ENCODE results near the gene CFD.
"Not testable (repeated sequence)": the region's sequence is repeated elsewhere in the genome, so short reads cannot be mapped to it uniquely, and the experiment has no call there.

CFD gene

DNA sequence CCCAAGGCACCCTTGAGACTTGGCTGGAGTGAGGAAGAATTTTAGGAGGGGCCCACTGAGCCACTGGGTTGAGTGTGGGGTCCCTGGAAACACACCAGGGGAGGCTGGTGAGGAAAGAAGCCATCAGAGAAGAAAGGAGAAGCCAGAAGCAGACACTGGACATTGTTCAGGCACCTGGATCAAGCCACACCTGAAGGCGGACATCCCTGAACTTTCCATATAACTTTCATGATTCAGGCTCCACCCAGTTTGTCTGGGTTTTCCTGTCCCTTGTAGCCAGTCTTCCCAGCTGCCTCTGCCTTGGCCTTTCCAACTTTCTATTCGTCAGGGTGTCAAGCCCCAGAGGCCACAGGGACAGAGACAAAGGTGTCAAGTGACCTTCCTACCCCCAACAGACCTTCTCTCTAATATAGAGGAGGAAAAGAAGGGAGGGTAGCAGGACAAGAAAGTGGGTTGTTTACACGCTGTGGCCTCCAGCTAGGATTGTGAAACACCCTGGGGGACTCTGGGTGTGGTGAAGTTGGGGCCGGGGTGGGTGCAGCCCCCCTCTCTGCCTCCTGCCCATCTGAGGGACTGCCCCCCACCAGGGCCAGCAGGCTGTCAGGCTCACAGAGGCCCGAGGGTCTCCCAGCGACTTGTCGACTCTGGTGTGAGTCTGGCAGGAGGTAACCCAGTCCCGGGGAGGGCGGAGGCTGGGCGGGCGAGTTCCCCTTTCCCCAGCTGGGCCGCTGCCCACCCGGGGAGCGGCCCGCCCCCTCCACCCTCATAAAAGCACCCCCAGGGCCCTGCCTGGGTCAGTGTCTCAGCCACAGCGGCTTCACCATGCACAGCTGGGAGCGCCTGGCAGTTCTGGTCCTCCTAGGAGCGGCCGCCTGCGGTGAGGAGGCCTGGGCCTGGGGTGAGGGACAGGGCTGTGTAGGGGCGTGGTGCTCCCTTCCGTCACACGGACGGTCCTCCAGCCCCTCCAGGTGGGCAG, at the start of gene CFD:
Gene CFD (plus strand): TSS at position 797 of the 976 bp plus-strand sequence. CDS start 26 bp downstream, at position 823.
- no peak for DNase-seq (ENCODE audit: low spot score)

GRCh38 chr19:810077-810855, 49.2 kb upstream of the CFD start:
- DNase-seq (ENCODE audit: low spot score): no peak

DNA sequence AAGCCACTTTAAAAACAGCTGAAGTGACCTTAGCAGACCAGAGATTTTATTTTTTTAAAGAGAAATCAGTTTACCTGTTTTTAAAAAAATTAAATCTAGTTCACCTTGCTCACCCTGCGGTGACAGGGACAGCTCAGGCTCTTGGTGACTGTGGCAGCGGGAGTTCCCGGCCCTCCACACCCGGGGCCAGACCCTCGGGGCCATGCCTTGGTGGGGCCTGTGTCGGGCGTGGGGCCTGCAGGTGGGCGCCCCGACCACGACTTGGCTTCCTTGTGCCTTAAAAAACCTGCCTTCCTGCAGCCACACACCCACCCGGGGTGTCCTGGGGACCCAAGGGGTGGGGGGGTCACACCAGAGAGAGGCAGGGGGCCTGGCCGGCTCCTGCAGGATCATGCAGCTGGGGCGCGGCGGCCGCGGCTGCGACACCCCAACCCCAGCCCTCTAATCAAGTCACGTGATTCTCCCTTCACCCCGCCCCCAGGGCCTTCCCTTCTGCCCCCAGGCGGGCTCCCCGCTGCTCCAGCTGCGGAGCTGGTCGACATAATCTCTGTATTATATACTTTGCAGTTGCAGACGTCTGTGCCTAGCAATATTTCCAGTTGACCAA, 48.5 kb upstream of the CFD start:
- DNase-seq (ENCODE audit: low spot score): no peak

DNA sequence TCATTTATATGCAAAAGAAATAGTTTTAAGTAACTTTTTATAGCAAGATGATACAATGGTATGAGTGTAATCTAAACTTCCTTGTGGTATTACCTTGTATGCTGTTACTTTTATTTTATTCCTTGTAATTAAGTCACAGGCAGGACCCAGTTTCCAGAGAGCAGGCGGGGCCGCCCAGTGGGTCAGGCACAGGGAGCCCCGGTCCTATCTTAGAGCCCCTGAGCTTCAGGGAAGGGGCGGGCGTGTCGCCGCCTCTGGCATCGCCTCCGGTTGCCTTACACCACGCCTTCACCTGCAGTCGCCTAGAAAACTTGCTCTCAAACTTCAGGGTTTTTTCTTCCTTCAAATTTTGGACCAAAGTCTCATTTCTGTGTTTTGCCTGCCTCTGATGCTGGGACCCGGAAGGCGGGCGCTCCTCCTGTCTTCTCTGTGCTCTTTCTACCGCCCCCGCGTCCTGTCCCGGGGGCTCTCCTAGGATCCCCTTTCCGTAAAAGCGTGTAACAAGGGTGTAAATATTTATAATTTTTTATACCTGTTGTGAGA, 47.9 kb upstream of the CFD start:
- no peak for DNase-seq (ENCODE audit: low spot score)

GRCh38 chr19:812049-812746, 47.3 kb upstream of the CFD start:
- no peak for DNase-seq (ENCODE audit: low spot score)

DNA sequence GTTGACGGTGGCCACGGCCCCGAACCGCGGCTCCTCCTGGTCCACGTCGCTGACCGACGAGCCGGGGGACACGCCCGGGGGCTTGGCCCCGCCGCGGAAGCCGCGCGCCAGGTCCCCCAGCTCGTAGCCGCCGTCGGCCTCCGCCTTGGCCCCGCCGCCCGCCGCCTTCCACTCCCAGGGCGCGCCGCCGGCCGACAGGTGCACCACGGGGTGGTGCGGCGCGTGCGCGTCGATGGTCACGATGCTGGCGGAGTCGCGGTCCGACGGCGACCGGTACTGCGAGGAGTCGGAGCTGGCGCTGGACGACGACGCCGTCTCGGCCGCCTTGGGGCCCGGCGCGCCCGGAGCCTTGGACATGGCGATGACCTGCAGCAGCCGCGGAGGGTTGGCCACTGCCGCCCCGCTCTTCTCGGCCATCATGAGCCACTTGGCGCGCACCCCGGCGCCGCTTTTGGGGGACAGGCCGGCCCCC, 46.7 kb upstream of the CFD start:
- no peak for DNase-seq (ENCODE audit: low spot score)

DNA sequence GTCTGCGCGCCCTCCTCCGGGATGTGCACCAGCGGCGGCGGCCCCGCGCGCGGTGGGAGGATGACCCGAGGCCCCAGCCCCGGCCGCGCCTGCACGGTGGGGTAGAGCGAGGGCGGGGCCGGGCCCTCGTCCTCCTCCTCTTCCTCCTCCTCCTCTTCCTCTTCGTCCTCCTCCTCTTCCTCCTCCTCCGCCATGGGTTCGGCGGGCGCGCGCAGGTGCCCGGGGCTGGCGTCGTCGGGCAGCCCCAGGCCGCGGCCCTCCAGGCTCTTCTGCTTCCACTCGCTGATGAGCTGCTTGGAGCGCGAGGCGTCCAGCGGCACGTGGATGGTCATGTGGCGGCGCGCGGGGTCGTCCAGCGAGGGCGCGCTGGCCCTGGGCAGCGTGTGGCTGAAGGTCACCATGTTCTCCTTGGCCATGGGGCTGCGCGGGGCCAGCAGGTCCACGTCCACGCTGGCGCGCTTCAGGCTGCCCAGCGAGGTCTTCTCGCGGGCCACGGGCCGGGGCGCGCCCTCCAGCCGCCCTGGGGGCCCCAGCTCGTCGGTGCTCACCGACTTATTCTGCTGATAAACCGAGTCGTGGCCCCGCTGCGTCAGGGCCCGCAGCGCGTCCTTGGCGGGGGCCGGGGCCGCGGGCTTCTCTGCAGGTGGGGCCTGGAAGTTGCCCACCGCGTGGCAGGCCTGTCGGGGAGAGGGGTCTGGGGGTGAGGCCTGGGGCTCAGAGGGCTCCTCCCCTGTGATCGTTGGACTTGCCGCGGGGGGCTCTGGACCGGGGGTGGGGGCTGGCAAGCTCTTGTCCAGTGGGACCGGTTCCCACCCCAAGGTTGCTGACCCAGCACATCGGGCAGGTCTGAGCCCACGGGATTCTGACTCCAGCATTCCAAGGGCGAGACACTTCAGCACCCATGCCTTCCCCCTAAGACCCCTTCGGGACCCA, 46.0 kb upstream of the CFD start:
- DNase-seq (ENCODE audit: low spot score): no peak

DNA sequence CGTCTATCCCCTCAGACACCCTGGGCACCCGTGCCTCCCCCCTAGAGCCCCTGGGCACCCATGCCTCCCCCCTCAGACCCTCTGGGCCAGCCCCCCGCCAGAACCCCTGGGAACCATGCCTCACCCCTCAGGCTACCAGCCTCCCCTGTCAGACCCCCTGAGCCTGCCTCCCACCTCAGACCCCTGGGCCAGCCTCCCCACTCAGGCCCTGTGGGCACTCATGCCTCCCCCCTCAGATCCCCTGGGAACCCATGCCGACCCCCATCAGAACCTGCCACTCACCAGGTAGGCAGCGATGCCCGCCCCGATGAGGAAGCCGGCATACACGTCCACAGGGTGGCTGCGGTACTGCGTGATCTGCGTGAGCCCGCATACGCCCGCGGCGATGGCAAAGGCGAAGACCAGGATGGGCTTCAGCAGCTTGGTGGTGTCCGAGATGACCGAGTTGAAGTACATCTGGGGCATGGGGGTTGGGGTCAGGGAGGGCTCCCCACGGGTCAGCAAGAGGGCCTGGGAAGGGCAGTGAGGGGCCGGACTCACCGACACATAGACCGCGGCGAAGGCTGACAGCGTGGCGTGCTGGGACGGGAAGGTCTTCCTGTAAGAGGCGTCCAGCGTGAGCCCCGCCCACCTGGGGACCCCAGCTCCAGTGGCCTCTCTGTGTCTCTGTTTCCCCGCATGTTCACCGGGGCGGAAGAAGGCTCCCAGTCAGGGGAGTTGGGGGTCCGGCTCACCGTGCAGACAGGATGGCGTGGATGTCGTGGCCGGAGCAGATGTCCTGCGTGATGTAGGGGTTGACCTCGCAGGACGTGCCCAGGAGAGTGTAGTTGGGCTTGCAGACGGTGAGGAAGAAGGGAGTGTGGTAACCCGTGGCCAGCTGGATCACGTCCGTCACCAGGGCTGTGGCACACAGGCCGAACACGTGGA, 45.0 kb upstream of the CFD start:
- DNase-seq (ENCODE audit: low spot score): no peak

DNA sequence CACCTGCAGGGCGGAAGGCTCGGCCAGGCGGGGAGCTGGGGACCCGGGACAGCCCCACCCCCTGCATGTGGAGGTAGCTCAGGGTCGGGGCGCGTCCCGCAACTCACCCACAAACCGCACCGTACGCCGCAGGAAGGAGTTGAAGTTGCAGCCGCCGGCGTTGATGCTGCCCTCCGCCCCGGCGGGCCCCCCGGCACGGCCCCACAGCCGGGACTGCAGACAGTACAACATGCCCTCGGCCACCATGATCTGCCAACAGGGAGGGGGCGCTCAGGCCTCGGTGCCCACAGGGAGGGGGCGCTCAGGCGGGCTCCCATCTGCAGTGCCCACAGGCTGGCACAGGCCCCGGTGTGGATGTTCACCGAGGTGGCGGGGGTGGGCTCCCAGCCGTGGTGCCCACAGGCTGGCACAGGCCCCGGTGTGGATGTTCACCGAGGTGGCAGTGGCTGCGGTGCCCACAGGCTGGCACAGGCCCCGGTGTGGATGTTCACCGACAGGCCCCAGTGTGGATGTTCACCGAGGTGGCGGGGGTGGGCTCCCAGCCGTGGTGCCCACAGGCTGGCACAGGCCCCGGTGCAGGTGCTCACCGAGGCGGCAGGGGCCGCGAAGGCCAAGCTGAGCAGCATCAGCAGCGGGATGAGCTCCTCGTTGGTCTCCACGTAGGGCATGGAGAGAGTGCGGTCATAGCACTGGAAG, 44.2 kb upstream of the CFD start:
- no peak for DNase-seq (ENCODE audit: low spot score)

GRCh38 chr19:815775-816499, 43.5 kb upstream of the CFD start:
- DNase-seq (ENCODE audit: low spot score): no peak

- DNase-seq (ENCODE audit: low spot score): no peak
Measured at GRCh38 chr19:816500-816857, 43.0 kb upstream of the CFD start.

- DNase-seq (ENCODE audit: low spot score): not testable (repeated sequence)
Measured at GRCh38 chr19:820212-820611, 39.3 kb upstream of the CFD start.

DNA sequence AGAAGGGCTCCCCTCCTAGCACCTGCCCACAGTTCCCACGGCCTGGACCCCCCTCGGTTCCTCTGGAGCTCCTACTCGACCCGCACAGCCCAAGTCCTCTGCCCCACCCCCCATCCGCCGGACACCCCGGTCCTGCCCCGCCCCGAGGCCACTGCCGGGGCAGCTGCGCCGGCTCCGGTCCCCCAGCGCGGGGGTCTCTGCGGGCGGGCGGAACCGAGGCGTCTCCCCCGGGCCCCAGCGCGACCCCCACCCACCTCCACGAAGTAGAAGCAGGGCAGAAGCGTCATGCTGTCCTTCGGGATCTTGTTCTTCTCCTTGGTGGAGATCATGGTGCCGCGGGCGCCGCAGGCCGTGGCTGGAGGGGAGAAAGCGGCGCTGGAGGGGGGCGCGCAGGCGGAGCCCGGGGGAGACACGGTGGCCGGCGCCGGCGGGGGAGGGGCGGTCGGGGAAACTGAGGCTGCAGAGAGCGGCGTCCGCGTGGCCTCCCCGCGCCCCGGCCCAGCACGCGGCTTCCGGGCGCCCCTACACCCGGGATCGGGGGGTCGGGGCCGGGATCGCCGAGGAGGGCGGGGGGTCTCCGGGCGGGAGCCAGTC, 38.1 kb upstream of the CFD start:
- no peak for DNase-seq (ENCODE audit: low spot score)

DNA sequence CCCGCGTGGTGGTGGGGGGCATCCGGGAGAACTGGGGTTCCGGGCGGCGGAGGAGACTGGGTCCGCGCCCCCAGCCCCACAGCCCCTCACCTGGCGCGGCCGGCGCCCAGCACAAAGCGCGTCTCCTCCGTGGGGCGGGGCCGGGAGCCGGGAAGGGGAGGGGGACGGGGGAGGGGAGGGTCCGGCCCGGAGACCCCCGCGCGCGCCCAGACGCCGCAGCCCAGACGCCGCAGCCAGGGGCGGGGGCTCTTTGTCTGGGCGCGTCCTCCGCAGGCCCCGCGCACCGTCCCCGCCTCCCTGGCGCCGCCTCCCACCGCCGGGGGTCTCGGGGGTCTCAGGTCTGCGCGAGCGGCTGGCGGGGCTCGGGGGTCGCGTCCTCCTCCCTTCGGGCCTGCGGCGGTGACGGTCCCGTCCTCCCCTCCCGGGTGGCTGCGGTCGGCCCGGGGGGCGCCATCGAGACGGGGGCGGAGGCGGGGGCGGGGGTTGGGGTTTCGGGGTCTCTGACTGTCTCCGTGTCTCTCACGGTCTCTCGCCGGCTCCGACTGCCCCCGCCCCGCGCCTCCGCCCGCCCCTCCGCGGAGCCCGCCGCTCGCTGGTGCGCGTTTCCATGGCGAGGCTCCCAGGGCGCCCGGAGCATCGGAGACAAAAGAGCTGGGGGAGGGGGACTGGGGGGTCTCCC, 37.5 kb upstream of the CFD start, which contains the start of gene PLPPR3:
Gene PLPPR3 (minus strand): TSS at position 131 of the 679 bp plus-strand sequence. CDS start 396 bp downstream, outside the sequence.
- DNase-seq (ENCODE audit: low spot score): no peak

GRCh38 chr19:823565-824121, 35.8 kb upstream of the CFD start:
- no peak for DNase-seq (ENCODE audit: low spot score)

GRCh38 chr19:824885-825284, 34.6 kb upstream of the CFD start:
- no peak for DNase-seq (ENCODE audit: low spot score)
